Liver (tissue), 3 donors: ENCODE data around the gene SFTA2.

Experiments
- RAD21 ChIP-seq, 2 donors: IDR thresholded peaks; 2 replicates each; pipeline ENCODE4 v1.6.1; 2016; ENCODE audit warnings: antibody characterized with exemption in 2 of 2, mild to moderate bottlenecking in 2 of 2
- YY1 ChIP-seq: IDR thresholded peaks from 2 replicates; pipeline ENCODE4 v1.6.1; 2016; ENCODE audit warnings: antibody characterized with exemption, mild to moderate bottlenecking
- TF ChIP-seq, protein P1 (sequence below): fragments of 150-350 bp; IDR thresholded peaks from 2 replicates; pipeline ENCODE4 v1.5.1; 2017; ENCODE audit warnings: improper control_type of control experiment, low read depth, low read length; ENCODE audit not compliant: missing input control
- TF ChIP-seq, protein P2 (sequence below): IDR thresholded peaks from 2 replicates; pipeline ENCODE4 v1.6.1; 2016; ENCODE audit warnings: antibody characterized with exemption
- donor health status: healthy.
- donor health status: healthy.

DNA sequence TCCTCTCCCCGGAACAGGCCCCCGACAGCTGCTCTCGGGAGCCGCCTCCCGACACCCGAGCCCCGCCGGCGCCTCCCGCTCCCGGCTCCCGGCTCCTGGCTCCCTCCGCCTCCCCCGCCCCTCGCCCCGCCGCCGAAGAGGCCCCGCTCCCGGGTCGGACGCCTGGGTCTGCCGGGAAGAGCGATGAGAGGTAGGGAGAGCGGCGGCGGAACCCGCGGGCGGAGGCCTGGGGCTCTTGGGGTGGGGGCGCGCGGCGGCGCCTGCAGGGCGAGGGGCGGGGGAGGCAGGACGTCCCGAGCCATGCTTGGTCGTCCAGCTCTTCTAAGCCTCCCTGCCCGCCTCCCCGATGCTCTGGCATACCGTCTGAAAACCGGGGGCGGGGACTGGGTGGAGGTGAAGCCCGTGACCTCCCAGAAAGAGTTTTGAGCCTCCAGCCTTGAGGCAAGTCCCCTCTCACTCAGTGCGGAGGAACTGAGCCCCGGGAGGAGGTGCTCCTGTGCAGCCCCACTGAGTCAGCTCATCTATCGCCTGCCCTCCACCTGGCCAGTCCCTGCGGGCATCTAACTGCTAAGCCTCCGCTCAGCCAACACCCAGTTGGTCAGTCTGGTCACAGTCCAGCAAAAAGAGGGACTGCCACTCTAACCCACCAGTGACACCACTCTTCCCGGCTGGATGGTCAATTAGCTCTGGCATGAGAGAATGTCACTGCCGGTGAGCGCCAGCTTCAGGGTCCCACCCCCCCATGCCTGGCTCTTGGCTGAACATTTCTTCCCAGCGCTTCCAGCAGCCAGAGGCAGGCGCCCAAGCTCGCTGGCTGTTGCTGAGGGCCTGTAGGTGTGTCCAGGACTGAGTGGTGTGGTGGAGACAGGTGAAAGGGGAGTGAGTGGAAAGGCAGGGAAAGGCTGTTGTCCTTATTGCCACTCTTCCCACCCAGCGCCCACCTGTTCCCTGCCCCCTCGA is 47.2 kb downstream of the SFTA2 start:
- TF ChIP-seq, protein P1, sequence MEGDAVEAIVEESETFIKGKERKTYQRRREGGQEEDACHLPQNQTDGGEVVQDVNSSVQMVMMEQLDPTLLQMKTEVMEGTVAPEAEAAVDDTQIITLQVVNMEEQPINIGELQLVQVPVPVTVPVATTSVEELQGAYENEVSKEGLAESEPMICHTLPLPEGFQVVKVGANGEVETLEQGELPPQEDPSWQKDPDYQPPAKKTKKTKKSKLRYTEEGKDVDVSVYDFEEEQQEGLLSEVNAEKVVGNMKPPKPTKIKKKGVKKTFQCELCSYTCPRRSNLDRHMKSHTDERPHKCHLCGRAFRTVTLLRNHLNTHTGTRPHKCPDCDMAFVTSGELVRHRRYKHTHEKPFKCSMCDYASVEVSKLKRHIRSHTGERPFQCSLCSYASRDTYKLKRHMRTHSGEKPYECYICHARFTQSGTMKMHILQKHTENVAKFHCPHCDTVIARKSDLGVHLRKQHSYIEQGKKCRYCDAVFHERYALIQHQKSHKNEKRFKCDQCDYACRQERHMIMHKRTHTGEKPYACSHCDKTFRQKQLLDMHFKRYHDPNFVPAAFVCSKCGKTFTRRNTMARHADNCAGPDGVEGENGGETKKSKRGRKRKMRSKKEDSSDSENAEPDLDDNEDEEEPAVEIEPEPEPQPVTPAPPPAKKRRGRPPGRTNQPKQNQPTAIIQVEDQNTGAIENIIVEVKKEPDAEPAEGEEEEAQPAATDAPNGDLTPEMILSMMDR, result no peak
- no peak for TF ChIP-seq YY1
- no peak for TF ChIP-seq RAD21 (IDR thresholded peaks at IDR 0.05)
- TF ChIP-seq, protein P2, sequence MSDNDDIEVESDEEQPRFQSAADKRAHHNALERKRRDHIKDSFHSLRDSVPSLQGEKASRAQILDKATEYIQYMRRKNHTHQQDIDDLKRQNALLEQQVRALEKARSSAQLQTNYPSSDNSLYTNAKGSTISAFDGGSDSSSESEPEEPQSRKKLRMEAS, result no peak
